Tibial nerve (tissue), 4 donors: Measurements from ENCODE around the gene N4BP2L1.

ENCODE experiments used
- CTCF ChIP-seq, 5 experiments: fragments of 200-600 bp in 3 of 5; fragments of 450-650 bp in 2 of 5; sonication (generic) in 3 of 5; IDR thresholded peaks; one replicate each; pipeline ENCODE4 v1.5.1; 2016 to 2019; ENCODE audit warnings: antibody characterized with exemption in 5 of 5, mild to moderate bottlenecking in 3 of 5, moderate library complexity in 2 of 5
- EP300 ChIP-seq, 2 donors: sonication (generic); formaldehyde crosslinking; IDR thresholded peaks; one replicate each; pipeline ENCODE4 v1.6.1; 2017; ENCODE audit warnings: antibody characterized with exemption in 2 of 2, mild to moderate bottlenecking in 1 of 2
- POLR2A ChIP-seq, 2 donors: fragments of 450-650 bp; IDR thresholded peaks; one replicate each; pipeline ENCODE4 v1.6.1; 2017; ENCODE audit warnings: antibody characterized with exemption in 2 of 2, mild to moderate bottlenecking in 2 of 2, moderate library complexity in 2 of 2

- no peak for TF ChIP-seq EP300 (IDR thresholded peaks at IDR 0.05)
- TF ChIP-seq POLR2A (IDR thresholded peaks at IDR 0.05), result no peak
- no peak for TF ChIP-seq CTCF (IDR thresholded peaks at IDR 0.05)
These were observed 1.5 kb upstream of the N4BP2L1 start for GRCh38 chr13:32429433-32429909.
